AG10803 (cell line): ENCODE data around the gene PRKCB.

Experiments used
- DNase-seq: peaks from one replicate; pipeline ENCODE4 v3.0.0; 2010; ENCODE audit warnings: low read depth
- H3K4me3 ChIP-seq: 2 replicates; pipeline ENCODE4 v1.5.1; 2011; ENCODE audit warnings: mild to moderate bottlenecking, low read length, control low read depth
- TF ChIP-seq, protein P1 (sequence below): conservative IDR thresholded peaks from 2 replicates; pipeline ENCODE4 v1.5.1; 2011; ENCODE audit warnings: mild to moderate bottlenecking, low read length, control low read depth, inconsistent platforms

The PRKCB gene

DNA sequence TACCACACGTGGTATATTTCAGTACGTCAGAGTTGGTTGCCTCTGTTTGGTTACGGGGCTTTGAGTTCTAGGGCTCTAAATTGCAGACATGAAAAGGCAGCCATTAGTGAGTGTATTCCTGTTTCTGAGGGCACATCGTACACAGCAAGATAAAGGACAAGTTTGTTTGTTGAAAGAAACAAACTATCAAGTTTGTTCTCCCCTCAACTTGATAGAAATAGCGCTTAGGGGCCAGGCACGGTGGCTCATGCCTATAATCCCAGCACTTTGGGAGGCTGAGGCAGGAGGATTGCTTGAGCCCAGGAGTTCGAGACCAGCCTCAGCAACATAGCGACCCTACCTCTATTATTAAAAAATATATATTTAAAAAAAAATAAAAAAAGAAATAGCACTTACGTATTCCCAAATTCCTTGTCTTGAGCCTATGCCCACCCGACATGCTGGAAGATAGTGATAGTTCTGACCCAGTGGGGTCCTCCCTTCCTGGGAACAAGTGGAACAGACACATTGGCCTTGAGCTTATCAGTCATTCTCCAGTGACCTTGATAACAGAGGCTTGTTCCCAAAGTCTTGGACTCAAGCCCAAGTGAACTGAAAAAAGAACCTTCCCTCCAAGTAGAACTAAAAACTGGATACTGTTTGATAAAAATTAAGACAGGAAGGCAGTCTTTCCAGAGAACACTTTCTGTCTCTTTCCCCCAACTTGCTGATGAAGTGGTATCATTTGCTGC, 280.4 kb downstream of the PRKCB start:
- no peak for DNase-seq
- TF ChIP-seq, protein P1, sequence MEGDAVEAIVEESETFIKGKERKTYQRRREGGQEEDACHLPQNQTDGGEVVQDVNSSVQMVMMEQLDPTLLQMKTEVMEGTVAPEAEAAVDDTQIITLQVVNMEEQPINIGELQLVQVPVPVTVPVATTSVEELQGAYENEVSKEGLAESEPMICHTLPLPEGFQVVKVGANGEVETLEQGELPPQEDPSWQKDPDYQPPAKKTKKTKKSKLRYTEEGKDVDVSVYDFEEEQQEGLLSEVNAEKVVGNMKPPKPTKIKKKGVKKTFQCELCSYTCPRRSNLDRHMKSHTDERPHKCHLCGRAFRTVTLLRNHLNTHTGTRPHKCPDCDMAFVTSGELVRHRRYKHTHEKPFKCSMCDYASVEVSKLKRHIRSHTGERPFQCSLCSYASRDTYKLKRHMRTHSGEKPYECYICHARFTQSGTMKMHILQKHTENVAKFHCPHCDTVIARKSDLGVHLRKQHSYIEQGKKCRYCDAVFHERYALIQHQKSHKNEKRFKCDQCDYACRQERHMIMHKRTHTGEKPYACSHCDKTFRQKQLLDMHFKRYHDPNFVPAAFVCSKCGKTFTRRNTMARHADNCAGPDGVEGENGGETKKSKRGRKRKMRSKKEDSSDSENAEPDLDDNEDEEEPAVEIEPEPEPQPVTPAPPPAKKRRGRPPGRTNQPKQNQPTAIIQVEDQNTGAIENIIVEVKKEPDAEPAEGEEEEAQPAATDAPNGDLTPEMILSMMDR, result no peak
- H3K4me3 ChIP-seq, result no peak overlapping the region

DNA sequence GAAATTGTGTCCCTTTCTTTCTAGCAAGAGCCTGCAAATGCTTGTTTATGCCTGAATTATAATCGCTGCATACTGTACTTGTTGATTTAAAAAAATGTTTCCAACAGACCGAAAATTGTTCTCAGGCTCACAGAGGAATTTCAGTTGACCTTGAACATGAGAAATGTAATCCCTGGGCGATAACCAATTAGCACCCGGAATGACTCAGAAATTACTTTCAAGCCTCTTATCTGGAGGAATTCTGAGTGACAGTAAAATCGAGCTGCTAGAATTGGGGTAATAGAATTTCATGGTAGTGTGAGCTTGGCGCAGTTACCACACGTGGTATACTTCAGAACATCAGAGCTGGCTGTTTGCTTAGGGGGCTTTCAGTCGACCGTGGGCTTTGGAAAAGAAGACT, 281.2 kb downstream of the PRKCB start:
- no peak for DNase-seq
- no peak overlapping the region for H3K4me3 ChIP-seq
- TF ChIP-seq, protein P1, result no peak

DNA sequence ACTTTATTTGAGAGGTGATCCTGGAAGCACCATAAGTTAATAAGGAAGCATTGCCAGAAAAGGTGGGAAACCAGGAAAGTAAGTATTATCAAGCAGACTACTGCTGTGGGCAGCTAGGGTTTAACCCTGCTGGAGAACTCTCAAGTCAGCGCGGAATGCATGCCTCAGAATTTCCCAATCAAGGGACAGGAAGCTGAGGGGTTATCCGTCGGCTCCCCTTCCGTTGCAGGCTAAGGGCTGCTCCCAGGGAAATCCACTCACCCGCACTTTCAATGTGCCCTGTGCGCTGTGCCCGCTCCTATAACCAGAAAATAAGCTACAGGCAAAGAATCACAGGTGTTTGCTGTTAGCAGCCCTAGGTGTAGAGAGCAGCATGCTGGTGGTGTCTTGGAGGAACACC, 281.9 kb downstream of the PRKCB start:
- TF ChIP-seq, protein P1, result no peak
- no peak for DNase-seq
- no peak overlapping the region for H3K4me3 ChIP-seq

DNA sequence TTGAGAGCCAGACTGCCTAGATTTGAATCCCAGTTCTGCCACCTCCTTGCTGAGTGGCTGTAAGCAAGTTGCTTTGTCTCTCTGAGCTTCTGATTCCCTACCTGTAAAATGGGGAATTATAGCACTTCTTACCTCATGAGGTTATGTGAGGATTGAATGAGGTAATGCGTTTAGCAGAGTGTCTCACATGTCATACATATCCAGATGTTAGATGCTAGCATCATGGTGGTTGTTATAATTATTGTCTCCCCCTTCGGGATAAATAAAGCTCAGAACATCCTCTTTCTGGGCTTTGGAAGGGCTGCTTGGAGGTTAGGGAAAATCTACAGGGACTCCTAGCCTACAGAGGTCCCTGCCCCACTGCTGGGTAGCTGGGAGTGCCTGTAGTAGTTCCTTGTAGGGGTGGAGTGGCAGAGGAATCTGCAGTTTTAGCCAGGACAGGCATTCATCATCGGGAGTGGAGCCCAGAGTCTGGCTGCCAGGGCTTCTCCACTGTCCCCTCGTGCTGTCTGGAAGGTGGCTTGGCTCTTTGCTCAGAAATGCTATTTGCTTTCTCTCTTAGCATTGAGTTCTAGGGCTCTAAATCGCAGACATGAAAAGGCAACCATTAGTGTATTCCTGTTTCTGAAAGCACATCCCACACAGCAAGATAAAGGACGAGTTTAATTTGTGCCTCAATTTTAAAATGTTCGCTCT, 282.5 kb downstream of the PRKCB start:
- DNase-seq, result no peak
- no peak overlapping the region for H3K4me3 ChIP-seq
- TF ChIP-seq, protein P1, result no peak

DNA sequence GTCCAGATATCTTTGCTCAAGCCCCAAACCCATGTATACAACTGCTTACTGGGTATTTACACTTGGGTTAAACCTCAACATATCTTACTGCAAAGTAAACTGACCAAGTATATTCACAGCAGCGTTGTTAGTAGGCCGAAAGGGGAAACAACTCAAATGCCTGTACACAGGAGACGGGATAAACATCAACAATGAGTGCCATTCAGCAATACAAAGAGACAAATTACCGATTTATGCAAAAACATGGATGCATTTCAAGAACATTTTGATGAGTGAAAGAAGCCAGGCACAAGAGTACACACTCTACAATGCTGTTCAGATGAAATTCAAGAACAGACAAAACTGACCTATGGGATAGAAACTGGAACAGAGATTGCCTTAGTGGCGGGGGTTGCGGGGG, 284.0 kb downstream of the PRKCB start:
- DNase-seq, result no peak
- no peak overlapping the region for H3K4me3 ChIP-seq
- TF ChIP-seq, protein P1, result no peak

DNA sequence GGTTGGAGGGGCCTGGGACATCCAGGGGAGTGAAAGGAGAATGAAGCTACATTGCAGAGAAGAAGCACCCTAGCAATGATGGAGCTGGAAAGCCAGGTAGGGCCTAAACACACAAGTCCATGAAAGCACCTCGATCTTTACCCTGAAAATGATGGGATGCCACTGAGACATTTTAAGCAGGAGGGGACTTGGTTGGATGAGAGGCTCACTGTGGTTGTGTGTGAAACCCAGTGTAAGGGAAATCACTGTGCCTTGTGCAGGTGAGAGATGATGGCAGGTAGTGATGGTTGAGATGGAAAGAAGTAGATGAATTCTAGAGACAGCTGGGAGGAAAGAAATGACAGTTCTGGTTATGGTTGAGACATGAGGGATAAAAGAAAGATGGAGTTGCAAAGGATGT, 287.5 kb downstream of the PRKCB start:
- TF ChIP-seq, protein P1, result no peak
- no peak for DNase-seq
- no peak overlapping the region for H3K4me3 ChIP-seq

- no peak for DNase-seq
Measured at GRCh38 chr16:24124291-24124690, 288.5 kb downstream of the PRKCB start.

More at GRCh38 chr16:24124291-24124690, 288.5 kb downstream of the PRKCB start:
- TF ChIP-seq, protein P1, result no peak
- H3K4me3 ChIP-seq, result no peak overlapping the region
